NCI-H460 (cell line): ENCODE data around the gene FLT3. TPM values are rescaled to one million over a fixed set of nuclear protein-coding genes. Genes with fewer than 3 reads are reported as not detected.

Experiments used
- DNase-seq: peaks from one replicate; pipeline ENCODE4 v3.0.0-alpha.2; 2016; ENCODE audit warnings: low read depth; ENCODE audit errors: extremely low read depth
- small RNA-seq, 2 experiments: library from RNA; depleted of rRNA; stranded (forward); fragments of <200 nt; gene quantifications; one replicate each; pipeline ENCODE3, GENCODE V24; 2014
- total RNA-seq: library from RNA; depleted of rRNA; stranded (reverse); fragments of >200 nt; shearing (Covaris generic); gene quantifications from 2 replicates; pipeline ENCODE4 v1.2.3, GENCODE V29; 2014; rRNA removed

Gene FLT3
- total RNA-seq, 1 experiment from 2014 or later: not detected

DNA sequence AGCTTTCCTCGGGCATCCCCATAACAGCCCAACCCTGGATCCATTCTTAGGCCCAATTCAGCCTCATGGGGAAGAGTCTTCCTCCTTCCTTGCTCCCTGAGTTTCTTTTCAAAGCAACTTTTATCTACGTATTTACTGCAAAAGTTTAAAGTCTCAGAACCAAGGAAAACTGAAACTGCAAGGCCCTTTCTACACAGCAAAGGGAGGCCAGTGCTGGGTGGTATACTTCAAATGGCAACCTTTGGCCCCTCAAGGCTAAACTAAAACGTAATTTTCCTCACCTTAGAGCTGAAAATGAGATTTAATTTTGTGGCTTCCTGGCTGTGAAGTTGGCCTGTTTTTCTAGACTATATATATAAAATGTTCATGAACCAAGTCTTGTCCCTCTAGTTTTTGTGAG, 136.9 kb downstream of the FLT3 start:
- DNase-seq: no peak

- DNase-seq: no peak
These were observed 137.4 kb downstream of the FLT3 start for GRCh38 chr13:27962982-27963381.

DNA sequence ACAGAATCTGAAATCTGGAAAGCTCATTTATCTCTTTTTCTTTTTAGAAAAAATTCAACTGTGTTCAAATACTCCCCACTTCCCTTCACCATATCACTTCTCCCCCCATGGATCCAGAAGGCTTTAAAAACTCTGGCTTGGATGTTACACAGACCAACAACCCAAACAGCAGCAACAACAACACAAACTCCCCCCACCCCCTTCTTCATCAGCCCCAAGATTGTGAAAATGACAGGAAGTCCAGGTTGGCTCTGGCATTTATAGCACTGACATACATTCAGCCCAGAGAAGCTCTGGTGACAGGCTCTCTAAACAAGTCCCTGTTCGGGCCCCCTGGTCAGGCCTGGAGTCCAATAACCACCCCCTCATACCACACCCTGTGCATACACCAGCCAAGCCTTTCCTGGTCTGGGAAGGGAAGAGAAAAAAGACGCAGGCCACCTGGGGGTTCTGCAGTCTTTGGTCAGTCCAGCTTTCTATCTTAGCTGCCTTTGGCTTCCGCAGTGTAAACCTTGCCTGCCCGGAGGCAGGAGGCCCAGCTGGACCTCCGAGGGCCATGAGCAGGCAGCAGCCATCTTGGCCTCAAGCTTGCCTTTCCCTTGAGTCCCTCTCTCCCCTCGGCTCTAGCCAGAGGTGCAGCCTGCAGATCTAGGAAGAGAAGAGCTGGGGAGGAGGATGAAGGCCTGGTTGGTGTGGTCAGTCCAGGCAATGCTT, 138.1 kb downstream of the FLT3 start:
- no peak for DNase-seq

DNA sequence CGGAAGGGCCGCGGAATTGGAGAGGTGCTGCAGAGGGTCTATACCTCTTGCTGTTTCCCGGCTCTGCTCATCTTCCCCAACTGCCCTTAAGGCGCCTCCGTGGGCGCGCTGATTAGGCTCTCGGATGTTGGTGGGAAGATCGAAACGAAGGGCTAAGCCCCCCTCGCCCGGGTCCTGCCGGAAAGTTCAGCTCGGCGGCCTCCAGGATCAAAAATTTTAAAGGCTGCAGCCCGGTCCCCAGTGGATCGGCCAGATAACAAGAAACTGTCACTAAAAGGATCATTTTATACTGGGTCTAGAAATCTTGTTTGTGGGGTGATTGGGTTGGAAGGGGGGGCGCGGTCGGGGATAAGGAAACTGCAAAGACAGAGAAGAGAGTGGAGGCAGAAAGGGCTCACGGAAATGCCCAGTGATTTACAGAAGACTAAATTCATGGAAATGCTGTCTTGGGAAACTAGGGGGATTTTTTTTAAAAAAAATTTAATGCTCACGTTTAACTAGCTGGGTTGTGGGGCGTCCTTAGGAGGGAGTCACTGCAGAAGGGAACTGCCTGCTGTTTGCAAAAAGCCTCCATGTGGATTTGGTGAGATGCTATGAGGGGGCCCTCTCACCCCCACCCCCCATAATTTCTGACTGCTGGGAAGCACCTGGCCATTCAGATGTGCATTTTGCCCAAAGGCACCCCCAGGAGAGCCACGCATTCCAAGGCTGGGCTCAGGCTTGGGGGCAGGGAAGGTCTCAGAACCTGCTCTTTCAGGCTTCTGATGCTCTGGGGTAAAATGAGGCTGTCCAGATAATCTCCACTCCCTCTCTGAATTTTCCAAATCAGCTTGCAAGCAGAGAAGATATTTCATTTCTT, 138.9 kb downstream of the FLT3 start:
- DNase-seq: no peak

GRCh38 chr13:27960362-27961226, 139.8 kb downstream of the FLT3 start:
- peak; percentile 53 for DNase-seq

DNA sequence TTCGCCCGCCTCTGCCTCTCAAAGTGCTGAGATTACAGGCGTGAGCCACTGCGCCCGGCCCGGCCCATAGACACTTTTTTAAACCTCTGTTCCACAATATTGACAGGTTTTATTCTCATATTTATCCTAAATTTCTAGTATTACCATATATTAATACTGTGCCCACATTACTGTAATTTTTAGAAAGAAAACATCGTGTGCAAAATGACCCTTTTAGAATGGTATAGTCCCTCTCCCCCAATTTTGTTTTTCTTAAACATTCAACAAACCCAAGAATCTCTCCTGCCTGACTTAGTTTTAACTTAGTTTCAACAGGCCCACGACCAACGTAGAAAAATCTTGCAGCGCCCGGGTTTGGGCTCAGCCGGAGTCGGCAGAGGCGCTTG, 140.4 kb downstream of the FLT3 start:
- DNase-seq: no peak

GRCh38 chr13:27956576-27957300, 143.6 kb downstream of the FLT3 start:
- no peak for DNase-seq

DNA sequence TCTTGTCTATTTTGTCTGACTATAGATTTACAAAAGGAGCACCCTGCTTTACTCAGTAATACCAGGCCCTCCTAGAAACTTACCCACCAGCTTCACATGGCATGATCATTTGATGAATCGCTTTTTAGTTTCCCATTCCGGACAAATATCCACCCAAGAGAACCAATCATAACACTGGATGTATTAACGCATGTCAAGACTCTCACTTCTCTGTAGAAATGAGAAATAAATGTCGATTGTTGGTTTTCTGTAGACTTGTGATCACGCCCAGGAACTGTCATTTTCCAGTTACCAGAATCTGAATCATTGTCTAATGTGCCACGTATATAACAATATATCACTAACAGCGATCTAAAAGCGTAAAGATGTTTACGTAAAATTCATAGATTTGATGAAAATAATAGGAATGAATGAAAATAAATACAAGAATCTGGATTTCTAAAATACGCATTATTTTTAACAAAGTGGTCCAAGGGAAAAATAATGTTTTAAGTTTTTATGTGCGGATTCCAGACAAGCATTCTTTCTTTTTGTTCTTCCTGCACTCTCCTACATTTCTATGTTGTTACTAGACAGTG, 145.3 kb downstream of the FLT3 start:
- DNase-seq: no peak

- DNase-seq: no peak
These were observed 145.9 kb downstream of the FLT3 start for GRCh38 chr13:27954406-27954851.

DNA sequence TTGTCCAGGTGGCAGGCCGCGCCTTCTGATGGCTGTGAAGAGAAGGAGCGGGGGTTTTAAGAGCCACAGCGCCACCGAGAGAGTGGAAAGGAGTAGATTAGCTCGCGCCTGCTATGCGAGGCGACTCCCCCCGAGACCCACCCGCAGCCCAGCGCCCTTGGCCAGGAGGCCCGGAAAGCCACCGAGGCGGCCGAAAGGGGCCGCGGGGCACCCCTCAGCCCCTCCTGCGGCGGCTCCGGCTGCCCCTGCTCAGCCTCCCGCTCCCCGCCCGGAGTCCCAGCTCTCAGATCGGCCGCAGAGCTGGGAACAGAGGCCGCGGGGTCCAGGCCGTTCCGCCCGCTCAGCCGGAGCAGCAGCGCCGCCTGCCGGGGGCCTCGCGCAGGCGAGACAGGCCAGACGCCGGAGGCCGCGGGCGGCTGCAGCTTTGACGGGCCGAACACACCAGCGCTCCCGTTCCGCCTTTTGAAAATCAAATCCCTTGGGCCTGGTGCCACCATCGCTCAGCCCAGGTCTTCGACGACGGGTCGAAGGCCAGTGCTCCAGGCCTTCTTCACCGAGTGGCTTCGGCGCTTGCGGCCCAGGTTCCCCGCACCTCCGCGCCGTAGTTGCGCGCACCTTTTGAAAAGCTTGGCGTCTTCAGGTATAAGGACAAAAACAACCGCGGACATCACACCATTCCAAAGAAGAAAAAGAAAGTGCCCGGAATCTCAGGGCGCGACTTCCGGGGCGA, 146.5 kb downstream of the FLT3 start:
- DNase-seq: peak; percentile 62

Small RNAs within 50 kb of the gene (small RNA-seq; reads per million reads assigned to genes)
- gene RN7SL272P: 0 to 0.29 reads per million in 2 experiments

Other genes starting within 250 kb of the FLT3 start
- gene PDX1, start 180.6 kb downstream of the FLT3 start, total RNA-seq: 0.12 TPM in 1 of 2 replicates, not detected in the other
- gene CDX2, start 131.3 kb downstream of the FLT3 start, total RNA-seq: not detected in 2 replicates
- gene URAD, start 111.9 kb downstream of the FLT3 start, total RNA-seq: not detected in 2 replicates
- 14.3 and 16.2 TPM in 2 replicates for gene PAN3, start 38.0 kb upstream of the FLT3 start, total RNA-seq